HEK293T (cell line): Measurements from ENCODE around the gene TSKU.

Experiments
- ARNT ChIP-seq: fragments of 450-650 bp; IDR thresholded peaks from 2 replicates; pipeline ENCODE4 v1.6.1; 2017; ENCODE audit warnings: mild to moderate bottlenecking
- BHLHE40 ChIP-seq: fragments of 450-650 bp; IDR thresholded peaks from 2 replicates; pipeline ENCODE4 v1.6.1; 2016; ENCODE audit warnings: mild to moderate bottlenecking, moderate library complexity, borderline replicate concordance
- SP1 ChIP-seq: fragments of 450-650 bp; IDR thresholded peaks from 2 replicates; pipeline ENCODE4 v1.6.1; 2017

DNA sequence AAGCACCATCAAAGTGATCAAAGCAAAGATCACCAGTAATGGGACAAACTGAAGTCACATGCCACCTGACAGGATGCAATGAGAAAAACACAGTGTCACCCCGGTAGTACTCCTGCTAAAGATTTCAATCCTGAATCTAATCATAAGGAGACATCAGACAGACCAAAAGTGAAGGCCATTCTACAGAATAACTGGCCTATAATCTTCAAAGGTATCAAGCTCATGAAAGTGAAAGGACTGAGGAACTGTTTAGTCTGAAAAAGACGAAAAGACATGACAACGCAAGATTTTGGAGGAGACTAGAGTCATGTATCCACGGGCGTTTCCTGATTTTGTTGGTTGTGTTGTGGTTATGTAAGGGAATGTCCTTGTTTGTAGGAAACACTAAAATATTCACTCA lies 42.4 kb upstream of the TSKU start:
- TF ChIP-seq ARNT = no peak
- TF ChIP-seq BHLHE40 = no peak
- no peak for TF ChIP-seq SP1
